Activated gamma-delta T cell (primary cell): Measurements from ENCODE around the gene CCDC85C.

Source experiments
- DNase-seq: peaks from one replicate; lab custom pipeline; 2025; lab: John Stamatoyannopoulos, UW

The CCDC85C gene

GRCh38 chr14:99510556-99511139 lies 93.4 kb downstream of the CCDC85C start:
- DNase-seq, result no peak

- no peak for DNase-seq
Measured at GRCh38 chr14:99509871-99510555, 94.0 kb downstream of the CCDC85C start.

- no peak for DNase-seq
Measured at GRCh38 chr14:99508896-99509629, 94.9 kb downstream of the CCDC85C start.

- DNase-seq, result no peak
Measured at GRCh38 chr14:99507860-99508640, 96.0 kb downstream of the CCDC85C start.

GRCh38 chr14:99506276-99506675 lies 97.7 kb downstream of the CCDC85C start:
- no peak for DNase-seq

- no peak for DNase-seq
Measured at GRCh38 chr14:99505089-99505488, 98.9 kb downstream of the CCDC85C start.

- no peak for DNase-seq
Measured at GRCh38 chr14:99503848-99504453, 100.1 kb downstream of the CCDC85C start.

GRCh38 chr14:99502989-99503421 lies 101.0 kb downstream of the CCDC85C start:
- DNase-seq, result no peak

GRCh38 chr14:99497894-99498293 lies 106.1 kb downstream of the CCDC85C start:
- DNase-seq, result no peak

GRCh38 chr14:99497341-99497740 lies 106.7 kb downstream of the CCDC85C start:
- DNase-seq, result no peak

- no peak for DNase-seq
Measured at GRCh38 chr14:99484106-99484505, 119.9 kb downstream of the CCDC85C start.

- no peak for DNase-seq
Measured at GRCh38 chr14:99481745-99482099, 122.3 kb downstream of the CCDC85C start.

GRCh38 chr14:99480917-99481744 lies 122.9 kb downstream of the CCDC85C start, which contains the start of gene CCNK:
Gene CCNK, plus strand, starts transcription at chr14:99481409. Its CDS starts 11,269 bp downstream, at chr14:99492678.
- DNase-seq, result peak; percentile 100

GRCh38 chr14:99479906-99480869 lies 123.8 kb downstream of the CCDC85C start, which contains the start of gene SETD3:
Gene SETD3, minus strand, starts transcription at chr14:99480859. Its CDS starts 15,054 bp downstream, at chr14:99465805.
- peak; percentile 32 for DNase-seq

- DNase-seq, result no peak
Measured at GRCh38 chr14:99479160-99479905, 124.7 kb downstream of the CCDC85C start.

- DNase-seq, result no peak
Measured at GRCh38 chr14:99478128-99478527, 125.9 kb downstream of the CCDC85C start.

- no peak for DNase-seq
Measured at GRCh38 chr14:99476864-99477263, 127.1 kb downstream of the CCDC85C start.

- no peak for DNase-seq
Measured at GRCh38 chr14:99475660-99476059, 128.3 kb downstream of the CCDC85C start.

GRCh38 chr14:99475179-99475578 lies 128.8 kb downstream of the CCDC85C start:
- no peak for DNase-seq
